Breast epithelium (tissue), 3 donors: ENCODE results near the gene TBC1D30.

Source experiments
- CTCF ChIP-seq, 3 donors: fragments of 450-650 bp; IDR thresholded peaks; one replicate each; pipeline ENCODE4 v1.5.1; 2016 to 2017; ENCODE audit warnings: antibody characterized with exemption in 3 of 3, mild to moderate bottlenecking in 3 of 3, moderate library complexity in 3 of 3
- POLR2A ChIP-seq: fragments of 450-650 bp; IDR thresholded peaks from one replicate; pipeline ENCODE4 v1.6.1; 2016; ENCODE audit warnings: antibody characterized with exemption, mild to moderate bottlenecking, moderate library complexity
- POLR2AphosphoS5 ChIP-seq, 3 donors: sonication (generic); formaldehyde crosslinking; IDR thresholded peaks; one replicate each; pipeline ENCODE4 v1.6.1; 2017; ENCODE audit warnings: antibody characterized with exemption in 3 of 3

- TF ChIP-seq CTCF (IDR thresholded peaks at IDR 0.05) (no peak), POLR2AphosphoS5 (IDR thresholded peaks at IDR 0.05) (no peak), POLR2A (no peak)
Measured at GRCh38 chr12:64800640-64801039, 23.8 kb upstream of the TBC1D30 start.
